ENCODE data around the gene PDIA5. TPM values are rescaled to one million over a fixed set of nuclear protein-coding genes. Genes with fewer than 3 reads are reported as not detected.

Gene PDIA5
- total RNA-seq, 3 donors from 2014 or later: 21.5 to 49.1 (median 22.0) TPM

DNA sequence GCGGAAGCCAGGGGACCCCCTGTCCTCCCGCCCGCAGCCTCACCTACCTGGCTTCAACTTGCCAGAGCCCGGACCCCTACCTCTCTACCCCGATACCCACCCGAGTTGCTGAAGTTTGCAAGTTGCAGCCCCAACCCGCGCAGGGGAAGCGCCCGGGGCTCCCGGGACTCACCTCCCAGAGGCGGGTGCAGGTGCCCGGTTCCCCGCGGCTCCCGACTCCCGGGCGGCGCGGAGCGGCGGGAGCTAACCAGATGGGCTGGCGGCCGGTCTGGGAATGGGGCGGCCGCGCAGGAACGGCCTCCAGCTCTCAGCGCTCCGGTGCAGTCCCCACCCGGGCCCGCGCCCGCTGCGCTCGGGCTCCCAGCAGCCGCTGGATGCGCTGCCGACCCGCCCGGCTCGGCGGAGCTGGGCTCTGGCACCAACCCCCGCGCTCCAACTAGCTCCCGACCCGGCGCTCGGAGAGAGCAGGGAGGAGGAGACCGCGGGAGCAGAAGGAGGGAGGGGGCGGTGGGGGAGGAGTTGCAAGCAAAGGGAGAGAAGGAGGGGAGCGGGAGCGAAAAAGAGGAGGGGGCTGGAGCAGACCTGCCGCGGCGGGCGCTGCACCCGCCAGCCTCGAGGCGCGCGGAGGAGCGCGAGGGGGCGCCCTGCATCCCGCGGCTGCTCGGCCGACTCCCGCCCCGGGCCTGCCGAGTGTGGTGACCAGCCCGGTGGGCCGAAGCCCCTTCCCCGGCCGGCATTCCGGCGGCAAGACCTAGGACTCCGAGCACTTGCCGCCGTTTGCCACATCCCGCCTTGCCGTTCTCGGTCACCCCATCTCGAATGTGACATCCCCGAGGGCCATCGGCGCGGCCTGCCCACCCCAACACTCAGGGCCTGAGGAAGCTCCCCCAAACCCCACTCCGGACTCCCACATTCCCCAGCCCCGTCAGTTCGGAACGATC is 39.3 kb upstream of the PDIA5 start, which contains the start of gene SEMA5B:
SEMA5B (minus strand) TSS at position 472 of the 941 bp plus-strand sequence. CDS start 66,500 bp downstream, outside the sequence.
- ATAC-seq (peak; percentile 68), DNase-seq (peak; percentile 27 to 49 (median 38))
- Histone ChIP-seq H3K4me3 (no peak within 1 kb of the TSS), H3K9me3 (no peaks in the 10 kb centered on the region), H3K4me1 (ENCODE audit: low read depth) (peaks cover 19% of the 10 kb centered on the region), H3K36me3 (ENCODE audit: low read depth) (no peaks in the 10 kb centered on the region)
- TF ChIP-seq, protein P1, sequence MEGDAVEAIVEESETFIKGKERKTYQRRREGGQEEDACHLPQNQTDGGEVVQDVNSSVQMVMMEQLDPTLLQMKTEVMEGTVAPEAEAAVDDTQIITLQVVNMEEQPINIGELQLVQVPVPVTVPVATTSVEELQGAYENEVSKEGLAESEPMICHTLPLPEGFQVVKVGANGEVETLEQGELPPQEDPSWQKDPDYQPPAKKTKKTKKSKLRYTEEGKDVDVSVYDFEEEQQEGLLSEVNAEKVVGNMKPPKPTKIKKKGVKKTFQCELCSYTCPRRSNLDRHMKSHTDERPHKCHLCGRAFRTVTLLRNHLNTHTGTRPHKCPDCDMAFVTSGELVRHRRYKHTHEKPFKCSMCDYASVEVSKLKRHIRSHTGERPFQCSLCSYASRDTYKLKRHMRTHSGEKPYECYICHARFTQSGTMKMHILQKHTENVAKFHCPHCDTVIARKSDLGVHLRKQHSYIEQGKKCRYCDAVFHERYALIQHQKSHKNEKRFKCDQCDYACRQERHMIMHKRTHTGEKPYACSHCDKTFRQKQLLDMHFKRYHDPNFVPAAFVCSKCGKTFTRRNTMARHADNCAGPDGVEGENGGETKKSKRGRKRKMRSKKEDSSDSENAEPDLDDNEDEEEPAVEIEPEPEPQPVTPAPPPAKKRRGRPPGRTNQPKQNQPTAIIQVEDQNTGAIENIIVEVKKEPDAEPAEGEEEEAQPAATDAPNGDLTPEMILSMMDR (IDR thresholded peaks at IDR 0.05): no peak
- intact Hi-C loops (cut with DNase I, micrococcal nuclease): no loop called here

DNA sequence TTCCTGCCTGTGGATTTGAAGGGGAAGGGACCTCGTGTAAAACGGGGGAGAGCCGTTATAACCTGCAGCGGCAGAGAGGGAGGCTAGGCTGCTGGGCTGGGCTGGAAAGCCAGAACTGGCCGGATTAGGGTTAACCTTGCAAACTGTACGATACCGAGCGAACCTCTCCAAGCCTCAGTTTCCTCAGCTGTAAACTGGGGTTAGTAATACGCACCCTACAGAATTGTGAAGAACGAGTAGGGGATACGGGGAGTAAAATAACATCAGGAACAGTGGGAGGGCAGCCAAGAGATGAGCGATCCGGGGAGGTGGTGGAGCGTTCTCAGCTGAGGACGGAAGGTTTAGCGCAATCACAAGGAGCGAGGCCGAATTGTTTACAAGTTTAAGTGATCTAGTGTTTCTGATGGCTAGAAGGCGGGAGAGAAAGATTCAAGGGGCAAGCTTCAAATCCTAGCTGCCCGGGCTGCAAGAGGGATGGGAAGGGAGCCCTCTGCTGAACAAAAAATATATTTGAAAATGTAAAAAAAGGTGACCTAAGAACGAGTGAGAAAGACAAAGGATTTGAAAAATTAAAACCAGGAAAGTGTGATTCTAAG is 38.5 kb upstream of the PDIA5 start:
- peak; percentile 42 for ATAC-seq
- intact Hi-C loops (cut with DNase I, micrococcal nuclease): no loop called here

GRCh38 chr3:123031051-123031450 is 35.8 kb upstream of the PDIA5 start:
- ATAC-seq: no peak
- TF ChIP-seq, protein P1 (IDR thresholded peaks at IDR 0.05): no peak
- intact Hi-C loops (cut with DNase I, micrococcal nuclease): no loop called here

More for the DNA sequence above, 38.5 kb upstream of the PDIA5 start:
- TF ChIP-seq, protein P1 (IDR thresholded peaks at IDR 0.05): no peak
- no peaks in the 10 kb centered on the region for H3K36me3 ChIP-seq (ENCODE audit: low read depth)
- H3K4me3 ChIP-seq: no peak overlapping the region
- no peaks in the 10 kb centered on the region for H3K9me3 ChIP-seq
- DNase-seq: peak in 1 of 3 donors; percentile 30
- H3K4me1 ChIP-seq (ENCODE audit: low read depth): peaks cover 19% of the 10 kb centered on the region

DNA sequence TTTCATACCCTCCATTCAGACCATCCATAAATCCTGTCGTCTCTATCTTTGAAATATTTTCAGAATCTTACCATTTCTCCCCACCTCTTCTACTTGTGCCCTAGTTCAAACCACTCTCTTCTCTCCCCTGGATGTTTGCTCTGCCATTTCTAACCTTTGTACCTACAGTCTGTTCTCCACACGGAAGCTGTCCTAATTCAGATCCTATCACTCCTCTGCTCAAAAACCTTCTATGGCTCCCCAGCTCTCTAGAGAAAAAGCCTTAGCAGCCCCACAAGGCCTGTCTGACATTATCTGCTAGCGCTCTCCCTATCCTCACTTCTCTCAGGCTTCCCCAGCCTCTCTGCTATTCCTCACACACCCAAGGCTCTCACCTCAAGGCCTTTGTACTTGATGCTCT is 34.8 kb upstream of the PDIA5 start:
- H3K4me1 ChIP-seq (ENCODE audit: low read depth): peaks cover 9% of the 10 kb centered on the region
- TF ChIP-seq, protein P1 (IDR thresholded peaks at IDR 0.05): no peak
- no peak for ATAC-seq
- intact Hi-C loops (cut with DNase I, micrococcal nuclease): no loop called here
- H3K36me3 ChIP-seq (ENCODE audit: low read depth): no peaks in the 10 kb centered on the region
- no peaks in the 10 kb centered on the region for H3K9me3 ChIP-seq
- H3K4me3 ChIP-seq: no peak overlapping the region
- no peak for DNase-seq

More at GRCh38 chr3:123031051-123031450, 35.8 kb upstream of the PDIA5 start:
- no peak for DNase-seq
- Histone ChIP-seq H3K9me3 (no peaks in the 10 kb centered on the region), H3K36me3 (ENCODE audit: low read depth) (no peaks in the 10 kb centered on the region), H3K4me3 (no peak overlapping the region), H3K4me1 (ENCODE audit: low read depth) (peaks cover 19% of the 10 kb centered on the region)

DNA sequence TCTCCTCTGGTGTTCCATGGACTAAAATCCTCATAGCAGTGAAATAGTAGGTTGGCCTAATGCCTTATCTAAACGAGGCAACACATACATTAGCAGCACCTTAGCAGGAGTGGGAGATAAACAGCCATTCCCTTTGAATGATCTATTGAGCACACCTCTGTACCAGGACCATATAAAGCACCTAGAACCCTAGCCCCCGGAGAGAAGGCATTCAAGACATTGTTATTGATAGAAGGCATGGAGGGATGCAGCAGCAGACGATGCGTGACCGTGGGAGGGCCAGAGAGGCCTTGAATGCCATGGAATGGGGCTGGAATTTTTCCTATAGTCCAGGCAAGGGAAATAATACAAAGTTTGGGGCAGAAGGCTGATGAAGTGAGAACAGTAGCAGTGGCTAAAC is 32.7 kb upstream of the PDIA5 start:
- intact Hi-C loops (cut with DNase I, micrococcal nuclease): no loop called here
- TF ChIP-seq, protein P1 (IDR thresholded peaks at IDR 0.05): no peak
- no peak for DNase-seq
- H3K4me3 ChIP-seq: no peak overlapping the region
- H3K4me1 ChIP-seq (ENCODE audit: low read depth): no peaks in the 10 kb centered on the region
- H3K9me3 ChIP-seq: no peaks in the 10 kb centered on the region
- no peak for ATAC-seq
- H3K36me3 ChIP-seq (ENCODE audit: low read depth): no peaks in the 10 kb centered on the region

Measured in mucosa of descending colon (tissue), 3 donors.